Left colon (tissue), 2 donors: ENCODE measurements around the gene FHL1. TPM values are rescaled to one million over a fixed set of nuclear protein-coding genes. Genes with fewer than 3 reads are reported as not detected.

Experiments used
- total RNA-seq, 2 donors: library from RNA; stranded (reverse); fragmentation: NEBNext Ultra II Directional; extraction: Animal tissue kit (Norgen Biotek cat#: 25700); gene quantifications; one replicate each; pipeline ENCODE4 v1.2.1, GENCODE V29; 2021
- donor health status: DM: no; HTN: no; CAD: no.
- donor health status: DM: yes; HTN: yes; CAD: no.

The FHL1 gene
- total RNA-seq, 2 donors from 2014 or later: 24.8 to 175 TPM

Other genes with a start within 250 kb of the FHL1 start
- gene MMGT1, start 173.5 kb upstream of the FHL1 start, total RNA-seq: 10 to 100 TPM; 23.6 to 27.2 TPM
- gene SLC9A6, start 162.1 kb upstream of the FHL1 start, total RNA-seq: 10 to 100 TPM; 13.1 to 17.3 TPM
- gene MAP7D3, start 103.9 kb downstream of the FHL1 start, total RNA-seq: 1 to 10 TPM; 1.4 to 4.1 TPM
- under 1 TPM; 0.03 to 0.17 TPM for gene ADGRG4, start 153.4 kb downstream of the FHL1 start, total RNA-seq